ENCODE measurements around the gene TLR9.

GRCh38 chr3:52249683-52250082 lies 24.2 kb upstream of the TLR9 start:
- no peak for TF ChIP-seq CTCF (IDR thresholded peaks at IDR 0.05)
- no peak for TF ChIP-seq POLR2A (IDR thresholded peaks at IDR 0.05)

Data from lower leg skin (tissue), 3 donors.